HG03342 (cell line): ENCODE data around the gene ETHE1.

Experiments used
- ATAC-seq: cut with Tn5 transposase; IDR thresholded peaks from one replicate; pipeline ENCODE4 v1.9.1; 2021; ENCODE audit warnings: mild to moderate bottlenecking, moderate library complexity; ENCODE audit not compliant: unreplicated experiment

Gene ETHE1

GRCh38 chr19:43526884-43527859 lies at the start of gene ETHE1:
TSS of gene ETHE1 (minus strand) at chr19:43527201. CDS start at chr19:43527177, 24 bp downstream.
- peak; percentile 51 for ATAC-seq

GRCh38 chr19:43575955-43576878 lies 49.2 kb upstream of the ETHE1 start:
- no peak for ATAC-seq

- peak; percentile 95 for ATAC-seq
These were observed 48.4 kb upstream of the ETHE1 start, which contains the start of the genes PINLYP and XRCC1 for GRCh38 chr19:43575156-43575950. TSS of gene PINLYP (plus strand) at chr19:43575801. CDS start at chr19:43577192, 1,391 bp downstream. TSS of gene XRCC1 (minus strand) at chr19:43575527. CDS start at chr19:43575458, 69 bp downstream.

GRCh38 chr19:43574424-43575155 lies 47.6 kb upstream of the ETHE1 start:
- ATAC-seq, result no peak

GRCh38 chr19:43572171-43572588 lies 45.2 kb upstream of the ETHE1 start:
- no peak for ATAC-seq

GRCh38 chr19:43570174-43570791 lies 43.3 kb upstream of the ETHE1 start:
- no peak for ATAC-seq

- ATAC-seq, result no peak
These were observed 42.7 kb upstream of the ETHE1 start for GRCh38 chr19:43569657-43570056.

GRCh38 chr19:43564800-43565199 lies 37.8 kb upstream of the ETHE1 start:
- ATAC-seq, result no peak

- ATAC-seq, result no peak
These were observed 36.9 kb upstream of the ETHE1 start for GRCh38 chr19:43563816-43564457.

- peak; percentile 68 for ATAC-seq
These were observed 35.8 kb upstream of the ETHE1 start for GRCh38 chr19:43562698-43563241.

- ATAC-seq, result no peak
These were observed 35.3 kb upstream of the ETHE1 start for GRCh38 chr19:43562226-43562697.

GRCh38 chr19:43561139-43561970 lies 34.4 kb upstream of the ETHE1 start:
- ATAC-seq, result no peak

GRCh38 chr19:43560687-43561086 lies 33.7 kb upstream of the ETHE1 start:
- ATAC-seq, result no peak

- ATAC-seq, result no peak
These were observed 28.3 kb upstream of the ETHE1 start for GRCh38 chr19:43555185-43555770.

- no peak for ATAC-seq
These were observed 27.4 kb upstream of the ETHE1 start for GRCh38 chr19:43554317-43554895.

GRCh38 chr19:43553656-43554055 lies 26.7 kb upstream of the ETHE1 start:
- no peak for ATAC-seq

- ATAC-seq, result no peak
These were observed 25.6 kb upstream of the ETHE1 start for GRCh38 chr19:43552616-43553015.
